K562 (cell line): ENCODE measurements around the gene STK32C. TPM values are rescaled to one million over a fixed set of nuclear protein-coding genes. Genes with fewer than 3 reads are reported as not detected.

Experiments
- KLF10 ChIP-seq: fragments of 250-450 bp; sonication (Bioruptor Pico); IDR thresholded peaks from 2 replicates; pipeline ENCODE4 v1.6.1; 2021; ENCODE audit warnings: matching md5 sums
- MTA3 ChIP-seq: fragments of 450-650 bp; formaldehyde crosslinking; IDR thresholded peaks from 2 replicates; pipeline ENCODE4 v1.6.1; 2017; ENCODE audit warnings: mild to moderate bottlenecking, borderline replicate concordance
- NFYB ChIP-seq: IDR thresholded peaks from 2 replicates; pipeline ENCODE4 v1.6.1; 2011; ENCODE audit warnings: mild to moderate bottlenecking, moderate library complexity; ENCODE audit not compliant: insufficient read length; ENCODE audit errors: extremely low read depth
- NR2C1 ChIP-seq, 2 experiments: fragments of 450-650 bp; IDR thresholded peaks; 2 replicates each; pipeline ENCODE4 v1.6.1; 2017; ENCODE audit warnings: mild to moderate bottlenecking in 2 of 2, antibody characterized with exemption in 1 of 2, inconsistent platforms in 1 of 2, missing compliant biosample characterization in 1 of 2, missing genetic modification characterization in 1 of 2
- TAF7 ChIP-seq: fragments of 450-650 bp; IDR thresholded peaks from 2 replicates; pipeline ENCODE4 v1.6.1; 2016; ENCODE audit warnings: missing genetic modification characterization, missing compliant biosample characterization
- YBX1 ChIP-seq: fragments of 450-650 bp; IDR thresholded peaks from 2 replicates; pipeline ENCODE4 v1.7.1; 2016; ENCODE audit warnings: mild to moderate bottlenecking
- ZNF224 ChIP-seq: sonication (generic); formaldehyde crosslinking; IDR thresholded peaks from 2 replicates; pipeline ENCODE4 v1.8.0; 2022; ENCODE audit warnings: mild to moderate bottlenecking, missing genetic modification reagents
- ZNF239 ChIP-seq: fragments of 250-450 bp; sonication (Bioruptor Pico); IDR thresholded peaks from 2 replicates; pipeline ENCODE4 v1.4.0; 2020; ENCODE audit warnings: mild to moderate bottlenecking
- ZSCAN32 ChIP-seq: fragments of 450-650 bp; formaldehyde crosslinking; IDR thresholded peaks from 2 replicates; pipeline ENCODE4 v1.4.0; 2020; ENCODE audit warnings: mild to moderate bottlenecking, moderate library complexity
- polyA plus RNA-seq, 8 experiments: library from polyadenylated mRNA; depleted of rRNA in 4 of 8; stranded (reverse) in 5 of 8; unstranded in 3 of 8; fragments of >200 nt; fragmentation: Nextera tagmentation in 2 of 8; fragmentation: Illumina TruSeq in 1 of 8; extraction: Ambion mirVana in 2 of 8; extraction: Trizol in 1 of 8; gene quantifications; 2 replicates each; pipeline versions ENCODE4 v1.2.1 to v1.2.3, GENCODE V29; 2011 to 2014; ENCODE audit warnings: inconsistent platforms in 1 of 8, missing spikeins in 1 of 8
- total RNA-seq, 7 experiments: library from RNA; depleted of rRNA in 6 of 7; stranded (reverse); fragments of >200 nt in 6 of 7; fragmentation: Illumina TruSeq in 2 of 7; extraction: Trizol in 2 of 7; gene quantifications; 2 replicates each; pipeline versions ENCODE4 v1.2.1 to v1.2.3, GENCODE V29; 2011 to 2021; ENCODE audit warnings: low replicate concordance in 1 of 7
- TF ChIP-seq, protein P1 (sequence below), 2 experiments: IDR thresholded peaks in 1 of 2; conservative IDR thresholded peaks in 1 of 2; 2 replicates each; pipeline ENCODE4 v1.6.1; 2016; ENCODE audit warnings: low read depth in 2 of 2, mild to moderate bottlenecking in 1 of 2, missing compliant biosample characterization in 1 of 2, missing genetic modification characterization in 1 of 2, moderate library complexity in 1 of 2
- TF ChIP-seq, protein P2 (sequence below): fragments of 450-650 bp; IDR thresholded peaks from 2 replicates; pipeline ENCODE4 v1.6.1; 2016; ENCODE audit warnings: low read depth, mild to moderate bottlenecking, moderate library complexity
- TF ChIP-seq, protein P3 (sequence below): fragments of 450-650 bp; IDR thresholded peaks from 2 replicates; pipeline ENCODE4 v1.6.1; 2016; ENCODE audit warnings: borderline replicate concordance
- TF ChIP-seq, protein P4 (sequence below): fragments of 250-450 bp; sonication (Bioruptor Pico); IDR thresholded peaks from 2 replicates; pipeline ENCODE4 v1.4.0; 2020; ENCODE audit warnings: mild to moderate bottlenecking, moderate library complexity, borderline replicate concordance
- TF ChIP-seq, protein P5 (sequence below): fragments of 450-650 bp; IDR thresholded peaks from 2 replicates; pipeline ENCODE4 v1.6.1; 2016

Gene STK32C
- total and polyA plus RNA-seq, 9 of the 15 experiments (the other 6 are each of a cell fraction or from before 2014, with no cell fraction given): 1.5 to 20.9 (median 6.5) TPM

DNA sequence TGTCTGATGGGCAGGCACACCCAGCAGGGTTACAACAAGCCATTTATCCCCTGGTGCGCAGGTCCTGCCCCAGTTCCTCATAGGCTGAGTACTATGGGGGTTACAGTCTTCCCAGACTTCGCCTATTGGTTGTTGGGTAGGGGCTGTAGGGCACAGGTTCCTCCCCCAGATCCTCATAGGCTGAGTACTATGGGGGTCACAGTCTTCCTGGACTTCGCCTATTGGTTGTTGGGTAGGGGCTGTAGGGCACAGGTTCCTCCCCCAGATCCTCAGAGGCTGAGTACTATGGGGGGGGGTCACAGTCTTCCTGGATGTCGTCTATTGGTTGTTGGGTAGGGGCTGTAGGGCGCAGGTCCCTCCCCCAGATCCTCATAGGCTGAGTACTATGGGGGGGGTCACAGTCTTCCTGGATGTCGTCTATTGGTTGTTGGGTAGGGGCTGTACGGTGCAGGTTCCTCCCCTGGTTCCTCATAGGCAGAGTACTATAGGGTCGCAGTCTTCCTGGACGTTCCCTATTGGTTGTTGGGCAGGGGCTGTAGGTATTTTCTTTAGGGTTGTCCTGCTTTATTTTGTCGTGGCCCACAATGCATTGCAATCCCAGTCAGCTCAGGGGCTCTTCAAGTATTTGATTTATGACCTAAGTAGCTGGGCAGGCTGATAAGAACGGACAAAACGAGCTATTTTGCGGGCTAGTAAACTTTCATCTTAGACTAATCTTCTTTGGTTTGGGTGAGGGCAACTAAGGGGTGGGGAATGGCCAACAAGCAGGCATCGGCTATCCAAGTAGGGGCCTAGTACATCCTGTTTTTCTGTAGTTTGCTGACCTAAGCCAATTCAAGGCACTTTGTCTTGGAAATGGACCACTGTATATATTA is 27.7 kb upstream of the STK32C start (continued):
- TF ChIP-seq, protein P1, sequence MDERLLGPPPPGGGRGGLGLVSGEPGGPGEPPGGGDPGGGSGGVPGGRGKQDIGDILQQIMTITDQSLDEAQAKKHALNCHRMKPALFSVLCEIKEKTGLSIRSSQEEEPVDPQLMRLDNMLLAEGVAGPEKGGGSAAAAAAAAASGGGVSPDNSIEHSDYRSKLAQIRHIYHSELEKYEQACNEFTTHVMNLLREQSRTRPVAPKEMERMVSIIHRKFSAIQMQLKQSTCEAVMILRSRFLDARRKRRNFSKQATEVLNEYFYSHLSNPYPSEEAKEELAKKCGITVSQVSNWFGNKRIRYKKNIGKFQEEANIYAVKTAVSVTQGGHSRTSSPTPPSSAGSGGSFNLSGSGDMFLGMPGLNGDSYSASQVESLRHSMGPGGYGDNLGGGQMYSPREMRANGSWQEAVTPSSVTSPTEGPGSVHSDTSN (CRISPR knock-in tag; IDR thresholded peaks at IDR 0.05; ENCODE audit: low read depth): peak; percentile 75
- TF ChIP-seq, protein P1 (tag; conservative IDR thresholded peaks at IDR 0.05; ENCODE audit: low read depth): peak; percentile 98
- TF ChIP-seq ZNF239 (CRISPR knock-in tag) (no peak), NR2C1 (IDR thresholded peaks at IDR 0.05) (no peak), NR2C1 (tag; IDR thresholded peaks at IDR 0.05) (no peak), YBX1 (no peak), NFYB (peak; percentile 65), TAF7 (tag) (no peak), KLF10 (CRISPR knock-in tag) (no peak), ZSCAN32 (CRISPR knock-in tag) (no peak), ZNF224 (no peak), MTA3 (no peak; the same call in 1 of the 2 replicates)
- TF ChIP-seq, protein P2, sequence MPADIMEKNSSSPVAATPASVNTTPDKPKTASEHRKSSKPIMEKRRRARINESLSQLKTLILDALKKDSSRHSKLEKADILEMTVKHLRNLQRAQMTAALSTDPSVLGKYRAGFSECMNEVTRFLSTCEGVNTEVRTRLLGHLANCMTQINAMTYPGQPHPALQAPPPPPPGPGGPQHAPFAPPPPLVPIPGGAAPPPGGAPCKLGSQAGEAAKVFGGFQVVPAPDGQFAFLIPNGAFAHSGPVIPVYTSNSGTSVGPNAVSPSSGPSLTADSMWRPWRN: no peak
- TF ChIP-seq, protein P3, sequence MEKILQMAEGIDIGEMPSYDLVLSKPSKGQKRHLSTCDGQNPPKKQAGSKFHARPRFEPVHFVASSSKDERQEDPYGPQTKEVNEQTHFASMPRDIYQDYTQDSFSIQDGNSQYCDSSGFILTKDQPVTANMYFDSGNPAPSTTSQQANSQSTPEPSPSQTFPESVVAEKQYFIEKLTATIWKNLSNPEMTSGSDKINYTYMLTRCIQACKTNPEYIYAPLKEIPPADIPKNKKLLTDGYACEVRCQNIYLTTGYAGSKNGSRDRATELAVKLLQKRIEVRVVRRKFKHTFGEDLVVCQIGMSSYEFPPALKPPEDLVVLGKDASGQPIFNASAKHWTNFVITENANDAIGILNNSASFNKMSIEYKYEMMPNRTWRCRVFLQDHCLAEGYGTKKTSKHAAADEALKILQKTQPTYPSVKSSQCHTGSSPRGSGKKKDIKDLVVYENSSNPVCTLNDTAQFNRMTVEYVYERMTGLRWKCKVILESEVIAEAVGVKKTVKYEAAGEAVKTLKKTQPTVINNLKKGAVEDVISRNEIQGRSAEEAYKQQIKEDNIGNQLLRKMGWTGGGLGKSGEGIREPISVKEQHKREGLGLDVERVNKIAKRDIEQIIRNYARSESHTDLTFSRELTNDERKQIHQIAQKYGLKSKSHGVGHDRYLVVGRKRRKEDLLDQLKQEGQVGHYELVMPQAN: no peak
- TF ChIP-seq, protein P4, sequence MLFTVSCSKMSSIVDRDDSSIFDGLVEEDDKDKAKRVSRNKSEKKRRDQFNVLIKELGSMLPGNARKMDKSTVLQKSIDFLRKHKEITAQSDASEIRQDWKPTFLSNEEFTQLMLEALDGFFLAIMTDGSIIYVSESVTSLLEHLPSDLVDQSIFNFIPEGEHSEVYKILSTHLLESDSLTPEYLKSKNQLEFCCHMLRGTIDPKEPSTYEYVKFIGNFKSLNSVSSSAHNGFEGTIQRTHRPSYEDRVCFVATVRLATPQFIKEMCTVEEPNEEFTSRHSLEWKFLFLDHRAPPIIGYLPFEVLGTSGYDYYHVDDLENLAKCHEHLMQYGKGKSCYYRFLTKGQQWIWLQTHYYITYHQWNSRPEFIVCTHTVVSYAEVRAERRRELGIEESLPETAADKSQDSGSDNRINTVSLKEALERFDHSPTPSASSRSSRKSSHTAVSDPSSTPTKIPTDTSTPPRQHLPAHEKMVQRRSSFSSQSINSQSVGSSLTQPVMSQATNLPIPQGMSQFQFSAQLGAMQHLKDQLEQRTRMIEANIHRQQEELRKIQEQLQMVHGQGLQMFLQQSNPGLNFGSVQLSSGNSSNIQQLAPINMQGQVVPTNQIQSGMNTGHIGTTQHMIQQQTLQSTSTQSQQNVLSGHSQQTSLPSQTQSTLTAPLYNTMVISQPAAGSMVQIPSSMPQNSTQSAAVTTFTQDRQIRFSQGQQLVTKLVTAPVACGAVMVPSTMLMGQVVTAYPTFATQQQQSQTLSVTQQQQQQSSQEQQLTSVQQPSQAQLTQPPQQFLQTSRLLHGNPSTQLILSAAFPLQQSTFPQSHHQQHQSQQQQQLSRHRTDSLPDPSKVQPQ (CRISPR knock-in tag): no peak
- TF ChIP-seq, protein P5, sequence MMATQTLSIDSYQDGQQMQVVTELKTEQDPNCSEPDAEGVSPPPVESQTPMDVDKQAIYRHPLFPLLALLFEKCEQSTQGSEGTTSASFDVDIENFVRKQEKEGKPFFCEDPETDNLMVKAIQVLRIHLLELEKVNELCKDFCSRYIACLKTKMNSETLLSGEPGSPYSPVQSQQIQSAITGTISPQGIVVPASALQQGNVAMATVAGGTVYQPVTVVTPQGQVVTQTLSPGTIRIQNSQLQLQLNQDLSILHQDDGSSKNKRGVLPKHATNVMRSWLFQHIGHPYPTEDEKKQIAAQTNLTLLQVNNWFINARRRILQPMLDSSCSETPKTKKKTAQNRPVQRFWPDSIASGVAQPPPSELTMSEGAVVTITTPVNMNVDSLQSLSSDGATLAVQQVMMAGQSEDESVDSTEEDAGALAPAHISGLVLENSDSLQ: peak; percentile 98
